Mucosa of descending colon (tissue), 3 donors: ENCODE measurements around the gene SDR42E2. TPM values are rescaled to one million over a fixed set of nuclear protein-coding genes. Genes with fewer than 3 reads are reported as not detected.
A peak's percentile ranks its signal among the peaks of the same experiment; 100 is the strongest.

Experiments
- ATAC-seq: fragments of 200-7000 bp; cut with Tn5 transposase; one replicate; pipeline ENCODE4 v1.9.1; 2020; ENCODE audit warnings: mild to moderate bottlenecking, moderate library complexity
- DNase-seq, 3 donors: peaks; one replicate each; pipeline ENCODE4 v3.0.0-alpha.2; 2020
- H3K36me3 ChIP-seq: fragments of 200-600 bp; one replicate; pipeline ENCODE4 v1.8.0; 2021; ENCODE audit warnings: low read depth, mild to moderate bottlenecking
- H3K4me1 ChIP-seq: fragments of 200-600 bp; one replicate; pipeline ENCODE4 v1.8.0; 2021; ENCODE audit warnings: low read depth, mild to moderate bottlenecking
- H3K4me3 ChIP-seq: fragments of 200-600 bp; one replicate; pipeline ENCODE4 v1.8.0; 2021; ENCODE audit warnings: mild to moderate bottlenecking
- H3K9me3 ChIP-seq: fragments of 200-600 bp; one replicate; pipeline ENCODE4 v1.8.0; 2021; ENCODE audit warnings: mild to moderate bottlenecking
- intact Hi-C, 2 donors: fragments of 100-400 bp; cut with DNase I in 1 of 2; cut with micrococcal nuclease in 1 of 2; formaldehyde crosslinking; loops; one replicate each; pipeline versions ENCODE4 v1.11.0 to v1.11.1; 2022; cut with DNase I, micrococcal nuclease
- total RNA-seq, 3 donors: library from RNA; stranded (reverse); fragmentation: NEBNext Ultra II Directional in 2 of 3; extraction: Animal tissue kit (Norgen Biotek cat#: 25700) in 2 of 3; gene quantifications; one replicate each; pipeline versions ENCODE4 v1.2.1 to v1.2.4, GENCODE V29; 2021 to 2023
- TF ChIP-seq, protein P1 (sequence below): fragments of 200-600 bp; IDR thresholded peaks from one replicate; pipeline ENCODE4 v1.8.0; 2022; ENCODE audit warnings: antibody characterized with exemption, mild to moderate bottlenecking
- donor health status: DM: no; HTN: no; CAD: no; lungs with moderate emphysema.
- donor health status: DM: no; HTN: no; CAD: no.
- donor health status: DM: no; HTN: yes; CAD: no.

SDR42E2 gene
- total RNA-seq, 3 donors from 2014 or later: not detected

GRCh38 chr16:22229889-22230288, 67.6 kb downstream of the SDR42E2 start:
- H3K4me1 ChIP-seq: peaks cover 23% of the 10 kb centered on the region
- H3K36me3 ChIP-seq: peaks cover 4% of the 10 kb centered on the region
- intact Hi-C loops: no loop called here
- no peak overlapping the region for H3K4me3 ChIP-seq
- H3K9me3 ChIP-seq: no peaks in the 10 kb centered on the region
- no peak for DNase-seq
- TF ChIP-seq, protein P1, sequence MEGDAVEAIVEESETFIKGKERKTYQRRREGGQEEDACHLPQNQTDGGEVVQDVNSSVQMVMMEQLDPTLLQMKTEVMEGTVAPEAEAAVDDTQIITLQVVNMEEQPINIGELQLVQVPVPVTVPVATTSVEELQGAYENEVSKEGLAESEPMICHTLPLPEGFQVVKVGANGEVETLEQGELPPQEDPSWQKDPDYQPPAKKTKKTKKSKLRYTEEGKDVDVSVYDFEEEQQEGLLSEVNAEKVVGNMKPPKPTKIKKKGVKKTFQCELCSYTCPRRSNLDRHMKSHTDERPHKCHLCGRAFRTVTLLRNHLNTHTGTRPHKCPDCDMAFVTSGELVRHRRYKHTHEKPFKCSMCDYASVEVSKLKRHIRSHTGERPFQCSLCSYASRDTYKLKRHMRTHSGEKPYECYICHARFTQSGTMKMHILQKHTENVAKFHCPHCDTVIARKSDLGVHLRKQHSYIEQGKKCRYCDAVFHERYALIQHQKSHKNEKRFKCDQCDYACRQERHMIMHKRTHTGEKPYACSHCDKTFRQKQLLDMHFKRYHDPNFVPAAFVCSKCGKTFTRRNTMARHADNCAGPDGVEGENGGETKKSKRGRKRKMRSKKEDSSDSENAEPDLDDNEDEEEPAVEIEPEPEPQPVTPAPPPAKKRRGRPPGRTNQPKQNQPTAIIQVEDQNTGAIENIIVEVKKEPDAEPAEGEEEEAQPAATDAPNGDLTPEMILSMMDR: no peak
- ATAC-seq: no peak

- H3K4me3 ChIP-seq: peak overlapping the region; percentile 9
- TF ChIP-seq, protein P1: no peak
- peaks cover 4% of the 10 kb centered on the region for H3K36me3 ChIP-seq
- H3K4me1 ChIP-seq: peaks cover 36% of the 10 kb centered on the region
- intact Hi-C loops: no loop called here
- peak; percentile 93 to 98 (median 95) for DNase-seq
- ATAC-seq: peak; percentile 92
- H3K9me3 ChIP-seq: no peaks in the 10 kb centered on the region
Observed at GRCh38 chr16:22232277-22233036, 70.2 kb downstream of the SDR42E2 start.

- H3K4me1 ChIP-seq: peaks cover 36% of the 10 kb centered on the region
- TF ChIP-seq, protein P1: no peak
- intact Hi-C loops: no loop called here
- no peaks in the 10 kb centered on the region for H3K9me3 ChIP-seq
- H3K4me3 ChIP-seq: peak overlapping the region; percentile 9
- no peak for ATAC-seq
- H3K36me3 ChIP-seq: peaks cover 4% of the 10 kb centered on the region
- no peak for DNase-seq
Observed at GRCh38 chr16:22233037-22233372, 70.7 kb downstream of the SDR42E2 start.

DNA sequence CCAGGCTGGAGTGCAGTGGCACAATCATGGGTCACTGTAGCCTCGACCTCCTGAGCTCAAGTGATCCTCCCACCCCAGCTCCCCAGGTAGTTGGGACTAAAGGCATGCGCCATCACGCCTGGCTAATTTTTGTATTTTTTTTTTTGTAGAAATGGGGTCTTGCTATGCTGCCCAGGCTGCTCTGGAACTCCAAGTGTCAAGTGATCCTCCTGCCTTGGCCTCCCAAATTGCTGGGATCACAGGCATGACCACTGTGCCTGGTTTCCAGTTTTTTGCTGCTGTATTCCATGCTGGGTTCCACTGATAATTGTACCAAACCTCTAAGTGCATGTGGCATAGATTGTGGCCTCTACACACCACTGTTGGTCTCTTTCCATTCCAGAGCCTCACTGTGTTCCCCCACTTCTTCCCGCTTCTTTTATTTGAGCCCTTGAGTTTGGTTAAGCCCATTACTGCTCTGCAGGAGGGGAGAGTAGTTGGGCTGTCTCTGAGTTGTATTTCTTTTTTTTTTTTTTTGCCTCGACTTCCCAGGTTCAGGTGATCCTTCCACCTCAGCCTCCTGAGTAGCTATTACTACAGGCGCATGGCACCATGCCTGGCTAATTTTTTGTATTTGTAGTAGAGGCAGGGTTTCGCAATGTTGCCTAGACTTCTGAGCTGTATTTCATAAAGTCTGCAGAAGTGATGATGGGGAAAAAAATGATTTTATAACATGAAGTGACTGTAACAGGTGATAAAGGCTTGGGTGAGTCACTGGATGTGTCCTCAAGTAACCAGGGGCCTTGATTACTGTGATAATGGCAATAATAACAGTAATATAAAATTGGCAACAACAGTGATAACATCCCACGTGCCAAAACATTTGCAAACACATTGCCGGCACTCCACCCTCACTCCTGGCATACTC, 73.8 kb downstream of the SDR42E2 start:
- Histone ChIP-seq H3K4me1 (peaks cover 53% of the 10 kb centered on the region), H3K36me3 (peaks cover 4% of the 10 kb centered on the region), H3K4me3 (no peak overlapping the region), H3K9me3 (no peaks in the 10 kb centered on the region)
- intact Hi-C loops: no loop called here
- TF ChIP-seq, protein P1: no peak
- DNase-seq: peak in 1 of 3 donors; percentile 68
- peak; percentile 58 for ATAC-seq

- no peak for DNase-seq
- peaks cover 33% of the 10 kb centered on the region for H3K4me1 ChIP-seq
- TF ChIP-seq, protein P1: no peak
- intact Hi-C loops: no loop called here
- H3K9me3 ChIP-seq: no peaks in the 10 kb centered on the region
- H3K36me3 ChIP-seq: no peaks in the 10 kb centered on the region
- ATAC-seq: peak; percentile 51
- H3K4me3 ChIP-seq: no peak overlapping the region
Observed at GRCh38 chr16:22239131-22239805, 77.0 kb downstream of the SDR42E2 start.
